SK-N-SH treated with all-trans-retinoic acid at 6 μM for 48 hours (cell line): ENCODE results near the gene COL1A2.
A peak's percentile ranks its signal among the peaks of the same experiment; 100 is the strongest.

Experiments
- ATAC-seq: fragments of 200-7000 bp; cut with Tn5 transposase; 3 replicates; pipeline ENCODE4 v1.9.1; 2020; ENCODE audit warnings: mild to moderate bottlenecking, moderate library complexity
- ARNTL ChIP-seq: fragments of 450-650 bp; formaldehyde crosslinking; IDR thresholded peaks from 2 replicates; pipeline ENCODE4 v1.5.0; 2020; ENCODE audit warnings: low read depth, mild to moderate bottlenecking, moderate library complexity, borderline replicate concordance
- BACH2 ChIP-seq: fragments of 250-450 bp; sonication (Bioruptor Pico); IDR thresholded peaks from 2 replicates; pipeline ENCODE4 v1.9.0; 2021; ENCODE audit warnings: mild to moderate bottlenecking, borderline replicate concordance
- CSDC2 ChIP-seq: fragments of 250-450 bp; sonication (Bioruptor Pico); IDR thresholded peaks from 2 replicates; pipeline ENCODE4 v1.5.0; 2020; ENCODE audit warnings: mild to moderate bottlenecking, moderate library complexity
- ESRRG ChIP-seq: fragments of 250-450 bp; sonication (Bioruptor Pico); IDR thresholded peaks from 2 replicates; pipeline ENCODE4 v1.6.1; 2021; ENCODE audit warnings: mild to moderate bottlenecking
- ISL1 ChIP-seq: fragments of 250-450 bp; sonication (Bioruptor Pico); IDR thresholded peaks from 2 replicates; pipeline ENCODE4 v2.1.2; 2022; ENCODE audit warnings: mild to moderate bottlenecking, moderate library complexity
- PPARA ChIP-seq: fragments of 250-450 bp; sonication (Bioruptor Pico); IDR thresholded peaks from 2 replicates; pipeline ENCODE4 v1.5.0; 2020; ENCODE audit warnings: mild to moderate bottlenecking, borderline replicate concordance
- RARB ChIP-seq: fragments of 250-450 bp; sonication (Bioruptor Pico); IDR thresholded peaks from 2 replicates; pipeline ENCODE4 v1.8.0; 2021; ENCODE audit warnings: mild to moderate bottlenecking, moderate library complexity
- TCF4 ChIP-seq: fragments of 250-450 bp; sonication (Bioruptor Pico); IDR thresholded peaks from 2 replicates; pipeline ENCODE4 v1.8.0; 2021; ENCODE audit warnings: mild to moderate bottlenecking, moderate library complexity, borderline replicate concordance
- ZC3H10 ChIP-seq: fragments of 250-450 bp; sonication (Bioruptor Pico); IDR thresholded peaks from 2 replicates; pipeline ENCODE4 v1.5.1; 2021; ENCODE audit warnings: mild to moderate bottlenecking, moderate library complexity
- ZFP3 ChIP-seq: fragments of 250-450 bp; sonication (Bioruptor Pico); IDR thresholded peaks from 2 replicates; pipeline ENCODE4 v1.5.0; 2020; ENCODE audit warnings: mild to moderate bottlenecking, moderate library complexity
- ZFP30 ChIP-seq: fragments of 450-650 bp; formaldehyde crosslinking; IDR thresholded peaks from 2 replicates; pipeline ENCODE4 v1.5.0; 2022; ENCODE audit warnings: mild to moderate bottlenecking, moderate library complexity
- ZNF70 ChIP-seq: fragments of 450-650 bp; formaldehyde crosslinking; IDR thresholded peaks from 2 replicates; pipeline ENCODE4 v1.5.0; 2020; ENCODE audit warnings: mild to moderate bottlenecking, moderate library complexity
- ZNF8 ChIP-seq: fragments of 450-650 bp; formaldehyde crosslinking; IDR thresholded peaks from 2 replicates; pipeline ENCODE4 v1.5.0; 2020; ENCODE audit warnings: mild to moderate bottlenecking, moderate library complexity
- TF ChIP-seq, protein P1 (sequence below): fragments of 250-450 bp; sonication (Bioruptor Pico); IDR thresholded peaks from 2 replicates; pipeline ENCODE4 v1.5.0; 2020; ENCODE audit warnings: mild to moderate bottlenecking, moderate library complexity
- TF ChIP-seq, protein P2 (sequence below): fragments of 250-450 bp; sonication (Bioruptor Pico); IDR thresholded peaks from 2 replicates; pipeline ENCODE4 v1.8.0; 2021; ENCODE audit warnings: low read depth, mild to moderate bottlenecking, moderate library complexity, borderline replicate concordance
- TF ChIP-seq, protein P3 (sequence below): fragments of 250-450 bp; sonication (Bioruptor Pico); IDR thresholded peaks from 2 replicates; pipeline ENCODE4 v1.5.1; 2021; ENCODE audit warnings: mild to moderate bottlenecking, moderate library complexity
- TF ChIP-seq, protein P4 (sequence below): fragments of 250-450 bp; sonication (Bioruptor Pico); IDR thresholded peaks from 2 replicates; pipeline ENCODE4 v1.8.0; 2020; ENCODE audit warnings: mild to moderate bottlenecking, moderate library complexity, borderline replicate concordance
- TF ChIP-seq, protein P5 (sequence below): fragments of 250-450 bp; sonication (Bioruptor Pico); IDR thresholded peaks from 2 replicates; pipeline ENCODE4 v1.5.1; 2020; ENCODE audit warnings: low read depth, mild to moderate bottlenecking, moderate library complexity

The COL1A2 gene

DNA sequence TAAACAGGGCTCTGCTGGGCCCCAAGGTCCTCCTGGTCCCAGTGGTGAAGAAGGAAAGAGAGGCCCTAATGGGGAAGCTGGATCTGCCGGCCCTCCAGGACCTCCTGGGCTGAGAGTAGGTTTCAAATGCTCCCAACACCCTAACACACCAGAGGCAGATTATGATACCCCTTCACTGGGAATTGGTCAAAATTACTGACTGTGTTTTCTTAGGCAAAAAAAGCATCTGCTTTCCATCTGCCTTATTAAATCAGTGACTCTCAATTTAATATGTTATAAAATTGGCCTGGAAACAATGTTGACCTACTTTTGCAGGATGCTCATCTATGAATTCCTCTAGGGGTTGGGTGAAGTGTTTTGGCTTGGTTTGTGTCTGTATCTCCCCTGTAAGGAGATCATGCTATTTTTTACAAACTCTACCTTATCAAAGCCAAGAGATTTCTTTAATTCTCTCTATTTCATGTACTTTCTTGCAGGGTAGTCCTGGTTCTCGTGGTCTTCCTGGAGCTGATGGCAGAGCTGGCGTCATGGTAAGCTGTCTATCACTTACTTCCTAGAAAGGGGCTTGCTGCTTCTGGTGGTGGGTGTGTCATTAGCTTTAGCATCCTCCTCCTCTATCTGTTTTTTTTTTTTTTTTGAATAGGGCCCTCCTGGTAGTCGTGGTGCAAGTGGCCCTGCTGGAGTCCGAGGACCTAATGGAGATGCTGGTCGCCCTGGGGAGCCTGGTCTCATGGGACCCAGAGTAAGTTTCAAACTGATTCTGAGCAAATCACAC, 15.9 kb downstream of the COL1A2 start:
- ATAC-seq, result peak; percentile 76
- TF ChIP-seq ISL1 (CRISPR knock-in tag) (peak; percentile 54; the same call in 1 of the 2 replicates), TCF4 (CRISPR knock-in tag) (peak; percentile 92)
- TF ChIP-seq, protein P1, sequence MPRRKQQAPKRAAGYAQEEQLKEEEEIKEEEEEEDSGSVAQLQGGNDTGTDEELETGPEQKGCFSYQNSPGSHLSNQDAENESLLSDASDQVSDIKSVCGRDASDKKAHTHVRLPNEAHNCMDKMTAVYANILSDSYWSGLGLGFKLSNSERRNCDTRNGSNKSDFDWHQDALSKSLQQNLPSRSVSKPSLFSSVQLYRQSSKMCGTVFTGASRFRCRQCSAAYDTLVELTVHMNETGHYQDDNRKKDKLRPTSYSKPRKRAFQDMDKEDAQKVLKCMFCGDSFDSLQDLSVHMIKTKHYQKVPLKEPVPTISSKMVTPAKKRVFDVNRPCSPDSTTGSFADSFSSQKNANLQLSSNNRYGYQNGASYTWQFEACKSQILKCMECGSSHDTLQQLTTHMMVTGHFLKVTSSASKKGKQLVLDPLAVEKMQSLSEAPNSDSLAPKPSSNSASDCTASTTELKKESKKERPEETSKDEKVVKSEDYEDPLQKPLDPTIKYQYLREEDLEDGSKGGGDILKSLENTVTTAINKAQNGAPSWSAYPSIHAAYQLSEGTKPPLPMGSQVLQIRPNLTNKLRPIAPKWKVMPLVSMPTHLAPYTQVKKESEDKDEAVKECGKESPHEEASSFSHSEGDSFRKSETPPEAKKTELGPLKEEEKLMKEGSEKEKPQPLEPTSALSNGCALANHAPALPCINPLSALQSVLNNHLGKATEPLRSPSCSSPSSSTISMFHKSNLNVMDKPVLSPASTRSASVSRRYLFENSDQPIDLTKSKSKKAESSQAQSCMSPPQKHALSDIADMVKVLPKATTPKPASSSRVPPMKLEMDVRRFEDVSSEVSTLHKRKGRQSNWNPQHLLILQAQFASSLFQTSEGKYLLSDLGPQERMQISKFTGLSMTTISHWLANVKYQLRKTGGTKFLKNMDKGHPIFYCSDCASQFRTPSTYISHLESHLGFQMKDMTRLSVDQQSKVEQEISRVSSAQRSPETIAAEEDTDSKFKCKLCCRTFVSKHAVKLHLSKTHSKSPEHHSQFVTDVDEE, result peak; percentile 85
- TF ChIP-seq, protein P2, sequence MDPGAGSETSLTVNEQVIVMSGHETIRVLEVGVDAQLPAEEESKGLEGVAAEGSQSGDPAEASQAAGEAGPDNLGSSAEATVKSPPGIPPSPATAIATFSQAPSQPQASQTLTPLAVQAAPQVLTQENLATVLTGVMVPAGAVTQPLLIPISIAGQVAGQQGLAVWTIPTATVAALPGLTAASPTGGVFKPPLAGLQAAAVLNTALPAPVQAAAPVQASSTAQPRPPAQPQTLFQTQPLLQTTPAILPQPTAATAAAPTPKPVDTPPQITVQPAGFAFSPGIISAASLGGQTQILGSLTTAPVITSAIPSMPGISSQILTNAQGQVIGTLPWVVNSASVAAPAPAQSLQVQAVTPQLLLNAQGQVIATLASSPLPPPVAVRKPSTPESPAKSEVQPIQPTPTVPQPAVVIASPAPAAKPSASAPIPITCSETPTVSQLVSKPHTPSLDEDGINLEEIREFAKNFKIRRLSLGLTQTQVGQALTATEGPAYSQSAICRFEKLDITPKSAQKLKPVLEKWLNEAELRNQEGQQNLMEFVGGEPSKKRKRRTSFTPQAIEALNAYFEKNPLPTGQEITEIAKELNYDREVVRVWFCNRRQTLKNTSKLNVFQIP (CRISPR knock-in tag), result no peak
- TF ChIP-seq, protein P3, sequence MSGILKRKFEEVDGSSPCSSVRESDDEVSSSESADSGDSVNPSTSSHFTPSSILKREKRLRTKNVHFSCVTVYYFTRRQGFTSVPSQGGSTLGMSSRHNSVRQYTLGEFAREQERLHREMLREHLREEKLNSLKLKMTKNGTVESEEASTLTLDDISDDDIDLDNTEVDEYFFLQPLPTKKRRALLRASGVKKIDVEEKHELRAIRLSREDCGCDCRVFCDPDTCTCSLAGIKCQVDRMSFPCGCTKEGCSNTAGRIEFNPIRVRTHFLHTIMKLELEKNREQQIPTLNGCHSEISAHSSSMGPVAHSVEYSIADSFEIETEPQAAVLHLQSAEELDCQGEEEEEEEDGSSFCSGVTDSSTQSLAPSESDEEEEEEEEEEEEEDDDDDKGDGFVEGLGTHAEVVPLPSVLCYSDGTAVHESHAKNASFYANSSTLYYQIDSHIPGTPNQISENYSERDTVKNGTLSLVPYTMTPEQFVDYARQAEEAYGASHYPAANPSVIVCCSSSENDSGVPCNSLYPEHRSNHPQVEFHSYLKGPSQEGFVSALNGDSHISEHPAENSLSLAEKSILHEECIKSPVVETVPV (CRISPR knock-in tag), result peak; percentile 36; the same call in 1 of the 2 replicates

DNA sequence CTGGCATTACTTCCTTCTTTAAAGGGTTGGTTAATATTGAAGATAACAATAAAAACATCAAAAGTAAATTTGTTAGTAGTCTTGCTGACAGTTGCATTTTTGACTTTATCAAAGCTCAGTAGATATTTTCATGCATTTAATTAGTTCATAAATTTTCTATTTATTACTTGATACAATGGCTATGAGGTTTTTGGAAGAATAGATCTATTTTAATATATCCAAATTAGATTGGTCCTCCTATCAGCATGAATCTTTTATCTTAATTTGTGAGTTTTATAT, 16.4 kb downstream of the COL1A2 start:
- TF ChIP-seq CSDC2 (CRISPR knock-in tag), result no peak
- TF ChIP-seq, protein P2 (CRISPR knock-in tag), result no peak
- ATAC-seq, result no peak

DNA sequence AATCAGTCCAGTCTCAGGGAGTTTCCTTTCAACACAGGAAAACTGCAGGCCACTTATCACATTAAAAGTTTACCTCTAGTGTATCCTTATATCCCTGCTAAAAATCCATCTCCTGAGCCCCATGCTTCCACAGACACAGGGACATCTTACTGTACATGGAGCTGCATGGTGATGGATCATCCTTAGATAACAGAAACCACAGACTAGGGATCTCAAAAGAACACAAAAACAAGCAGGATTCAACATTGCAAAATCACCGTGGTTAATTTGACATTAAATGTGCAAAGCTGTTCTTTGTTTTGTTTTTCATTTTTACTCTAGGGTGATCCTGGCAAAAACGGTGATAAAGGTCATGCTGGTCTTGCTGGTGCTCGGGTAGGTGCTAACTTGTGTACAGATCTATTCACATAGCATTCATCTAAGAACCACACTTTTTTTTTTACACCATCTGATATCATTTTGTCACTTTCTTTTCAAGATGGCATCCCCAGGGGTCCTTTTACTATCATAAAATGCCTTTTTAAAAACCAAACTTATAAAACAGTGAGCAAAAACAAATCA, 18.1 kb downstream of the COL1A2 start:
- TF ChIP-seq, protein P3 (CRISPR knock-in tag), result no peak
- TF ChIP-seq, protein P4, sequence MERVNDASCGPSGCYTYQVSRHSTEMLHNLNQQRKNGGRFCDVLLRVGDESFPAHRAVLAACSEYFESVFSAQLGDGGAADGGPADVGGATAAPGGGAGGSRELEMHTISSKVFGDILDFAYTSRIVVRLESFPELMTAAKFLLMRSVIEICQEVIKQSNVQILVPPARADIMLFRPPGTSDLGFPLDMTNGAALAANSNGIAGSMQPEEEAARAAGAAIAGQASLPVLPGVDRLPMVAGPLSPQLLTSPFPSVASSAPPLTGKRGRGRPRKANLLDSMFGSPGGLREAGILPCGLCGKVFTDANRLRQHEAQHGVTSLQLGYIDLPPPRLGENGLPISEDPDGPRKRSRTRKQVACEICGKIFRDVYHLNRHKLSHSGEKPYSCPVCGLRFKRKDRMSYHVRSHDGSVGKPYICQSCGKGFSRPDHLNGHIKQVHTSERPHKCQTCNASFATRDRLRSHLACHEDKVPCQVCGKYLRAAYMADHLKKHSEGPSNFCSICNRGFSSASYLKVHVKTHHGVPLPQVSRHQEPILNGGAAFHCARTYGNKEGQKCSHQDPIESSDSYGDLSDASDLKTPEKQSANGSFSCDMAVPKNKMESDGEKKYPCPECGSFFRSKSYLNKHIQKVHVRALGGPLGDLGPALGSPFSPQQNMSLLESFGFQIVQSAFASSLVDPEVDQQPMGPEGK (CRISPR knock-in tag), result no peak
- TF ChIP-seq ZNF8 (CRISPR knock-in tag), result no peak
- TF ChIP-seq, protein P1, result no peak
- TF ChIP-seq BACH2 (CRISPR knock-in tag), result no peak
- TF ChIP-seq, protein P5, sequence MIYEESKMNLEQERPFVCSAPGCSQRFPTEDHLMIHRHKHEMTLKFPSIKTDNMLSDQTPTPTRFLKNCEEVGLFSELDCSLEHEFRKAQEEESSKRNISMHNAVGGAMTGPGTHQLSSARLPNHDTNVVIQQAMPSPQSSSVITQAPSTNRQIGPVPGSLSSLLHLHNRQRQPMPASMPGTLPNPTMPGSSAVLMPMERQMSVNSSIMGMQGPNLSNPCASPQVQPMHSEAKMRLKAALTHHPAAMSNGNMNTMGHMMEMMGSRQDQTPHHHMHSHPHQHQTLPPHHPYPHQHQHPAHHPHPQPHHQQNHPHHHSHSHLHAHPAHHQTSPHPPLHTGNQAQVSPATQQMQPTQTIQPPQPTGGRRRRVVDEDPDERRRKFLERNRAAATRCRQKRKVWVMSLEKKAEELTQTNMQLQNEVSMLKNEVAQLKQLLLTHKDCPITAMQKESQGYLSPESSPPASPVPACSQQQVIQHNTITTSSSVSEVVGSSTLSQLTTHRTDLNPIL (CRISPR knock-in tag), result no peak
- TF ChIP-seq TCF4 (CRISPR knock-in tag), result no peak
- TF ChIP-seq RARB (CRISPR knock-in tag), result no peak
- TF ChIP-seq ZFP30 (CRISPR knock-in tag), result no peak
- TF ChIP-seq CSDC2 (CRISPR knock-in tag), result no peak
- TF ChIP-seq ZNF70 (CRISPR knock-in tag), result no peak
- TF ChIP-seq ZC3H10 (CRISPR knock-in tag), result no peak
- TF ChIP-seq ZFP3 (CRISPR knock-in tag), result no peak
- no peak for TF ChIP-seq ARNTL (CRISPR knock-in tag)
- TF ChIP-seq PPARA (CRISPR knock-in tag), result no peak
- no peak for TF ChIP-seq ESRRG (CRISPR knock-in tag)
- TF ChIP-seq, all 23 proteins: peak for 0
- ATAC-seq, result no peak
